22Rv1 (cell line): ENCODE data around the gene HEYL.

Experiments used
- H3K27ac ChIP-seq: fragments of 450-650 bp; 2 replicates; pipeline ENCODE4 v1.5.1; 2017
- CTCF ChIP-seq: fragments of 450-650 bp; IDR thresholded peaks from 2 replicates; pipeline ENCODE4 v1.5.1; 2017; ENCODE audit warnings: mild to moderate bottlenecking
- ZFX ChIP-seq: fragments of 450-650 bp; IDR thresholded peaks from 2 replicates; pipeline ENCODE4 v1.6.1; 2017; ENCODE audit warnings: antibody characterized with exemption, borderline replicate concordance

HEYL gene

GRCh38 chr1:39642796-39643195, 3.4 kb upstream of the HEYL start:
- no peak for TF ChIP-seq CTCF
- no peak for TF ChIP-seq ZFX
- no peak overlapping the region for H3K27ac ChIP-seq

- TF ChIP-seq ZFX (no peak), CTCF (no peak)
- no peak overlapping the region for H3K27ac ChIP-seq
Measured at GRCh38 chr1:39640861-39641260, 1.4 kb upstream of the HEYL start.

- TF ChIP-seq CTCF (no peak), ZFX (no peak)
- no peak overlapping the region for H3K27ac ChIP-seq
Measured at GRCh38 chr1:39638965-39639304, 508 bp downstream of the HEYL start.

GRCh38 chr1:39637361-39637760, 2.1 kb downstream of the HEYL start:
- TF ChIP-seq ZFX: no peak
- TF ChIP-seq CTCF: no peak
- no peak overlapping the region for H3K27ac ChIP-seq

- no peak for TF ChIP-seq CTCF
- no peak for TF ChIP-seq ZFX
- H3K27ac ChIP-seq: no peak overlapping the region
Measured at GRCh38 chr1:39635871-39636210, 3.6 kb downstream of the HEYL start.

- no peak overlapping the region for H3K27ac ChIP-seq
Measured at GRCh38 chr1:39635205-39635870, 4.1 kb downstream of the HEYL start.

GRCh38 chr1:39633422-39633821, 6.0 kb downstream of the HEYL start:
- TF ChIP-seq ZFX (no peak), CTCF (no peak)
- H3K27ac ChIP-seq: no peak overlapping the region

More at GRCh38 chr1:39635205-39635870, 4.1 kb downstream of the HEYL start:
- TF ChIP-seq CTCF (no peak), ZFX (no peak)
